IPS DF 6.9 (cell line): Measurements from ENCODE around the gene SPON1.
"Not testable (repeated sequence)": the region's sequence is repeated elsewhere in the genome, so short reads cannot be mapped to it uniquely, and the experiment has no call there.

Source experiments
- DNase-seq: peaks from one replicate; pipeline ENCODE4 v3.0.0-alpha.2; 2013; ENCODE audit warnings: low read depth, low spot score
- H3K27ac ChIP-seq: one replicate; pipeline ENCODE4 v1.5.1; 2013; ENCODE audit warnings: low read length, control low read depth
- H3K27me3 ChIP-seq: 2 replicates; pipeline ENCODE4 v1.6.1; 2013; ENCODE audit warnings: mild to moderate bottlenecking, low read length; ENCODE audit not compliant: control insufficient read depth, insufficient read depth
- H3K36me3 ChIP-seq: 2 replicates; pipeline ENCODE4 v1.6.1; 2013; ENCODE audit warnings: low read length; ENCODE audit not compliant: control insufficient read depth, insufficient read depth
- H3K4me1 ChIP-seq: 2 replicates; pipeline ENCODE4 v1.6.1; 2013; ENCODE audit warnings: low read length; ENCODE audit not compliant: control insufficient read depth, insufficient read depth
- H3K4me3 ChIP-seq: 2 replicates; pipeline ENCODE4 v1.5.1; 2013; ENCODE audit warnings: mild to moderate bottlenecking, low read length
- H3K9me3 ChIP-seq: 2 replicates; pipeline ENCODE4 v1.6.1; 2013; ENCODE audit warnings: low read length, inconsistent platforms; ENCODE audit not compliant: control insufficient read depth, insufficient read depth
- WGBS: extraction: QIAGEN DNeasy Blood & Tissue Kit; methylation state at CpG from one replicate; pipeline ENCODE4 v1.1.7; 2013; ENCODE audit warnings: mixed read lengths, missing lambda C conversion rate; ENCODE audit not compliant: insufficient read length, insufficient coverage; 5-methylcytosine and 5-hydroxymethylcytosine counted together

Gene SPON1

GRCh38 chr11:14252501-14252900 lies 290.0 kb downstream of the SPON1 start:
- WGBS = no CpG with 5 or more reads among the region's 12 CpGs
- H3K4me3 ChIP-seq, H3K9me3 ChIP-seq, H3K27ac ChIP-seq, H3K27me3 ChIP-seq, H3K4me1 ChIP-seq, H3K36me3 ChIP-seq, DNase-seq: not testable (repeated sequence)

DNA sequence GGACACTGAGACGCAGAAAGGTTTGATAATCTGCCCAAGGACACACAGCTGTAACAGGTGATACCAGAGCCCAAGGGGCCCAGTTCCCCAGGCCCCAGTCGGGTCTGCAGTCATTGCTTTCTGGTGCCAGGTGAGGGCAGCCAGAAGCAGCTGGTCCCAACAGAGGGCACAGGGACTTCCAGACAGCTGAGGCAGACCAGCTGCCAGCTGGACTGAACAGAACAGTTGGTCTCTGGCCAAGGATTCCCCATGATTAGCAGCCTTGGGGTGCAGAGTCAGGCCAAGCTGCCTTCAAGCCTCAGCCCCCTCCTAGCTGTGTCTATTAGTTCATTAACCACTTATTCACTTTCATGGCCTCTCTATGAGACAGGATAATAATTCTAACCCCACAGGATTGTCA lies 290.9 kb downstream of the SPON1 start:
- Histone ChIP-seq H3K27ac (no peak overlapping the region), H3K4me1 (0 out of 2 replicates have a peak, but pooled peaks cover 2% of the 10 kb centered on the region), H3K4me3 (no peak overlapping the region), H3K27me3 (no peaks in the 10 kb centered on the region), H3K36me3 (no peaks in the 10 kb centered on the region), H3K9me3 (no peaks in the 10 kb centered on the region)
- no peak for DNase-seq
- WGBS = no CpG with 5 or more reads among the region's 2 CpGs

DNA sequence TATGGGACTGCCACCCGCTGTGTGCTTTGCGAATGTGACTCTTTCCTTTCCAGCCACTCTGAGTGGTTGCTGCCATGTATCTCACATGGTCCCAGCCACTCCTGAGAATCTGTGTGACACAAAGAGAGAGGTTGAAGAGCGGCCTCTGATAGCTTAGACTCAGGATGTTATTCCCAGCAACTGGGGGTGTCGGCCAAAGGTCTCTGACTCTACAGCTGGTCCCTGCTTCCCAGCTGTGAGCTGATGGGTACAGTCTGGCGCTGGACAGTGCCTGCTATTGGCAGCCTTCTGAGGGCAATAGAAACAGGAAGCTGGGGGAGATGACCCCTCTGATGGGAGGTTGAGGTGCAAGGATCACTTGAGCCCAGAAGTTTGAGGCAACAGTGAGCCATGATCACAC lies 291.3 kb downstream of the SPON1 start:
- Histone ChIP-seq H3K4me1 (0 out of 2 replicates have a peak, but pooled peaks cover 2% of the 10 kb centered on the region), H3K27ac (no peak overlapping the region), H3K27me3 (no peaks in the 10 kb centered on the region), H3K9me3 (no peaks in the 10 kb centered on the region), H3K4me3 (no peak overlapping the region), H3K36me3 (no peaks in the 10 kb centered on the region)
- no CpG with 5 or more reads among the region's 5 CpGs for WGBS
- no peak for DNase-seq

- no peak overlapping the region for H3K27ac ChIP-seq
- H3K4me3 ChIP-seq = no peak overlapping the region
- no peak for DNase-seq
- no peaks in the 10 kb centered on the region for H3K27me3 ChIP-seq
- no CpG with 5 or more reads among the region's 13 CpGs for WGBS
- H3K4me1 ChIP-seq = 0 out of 2 replicates have a peak, but pooled peaks cover 2% of the 10 kb centered on the region
- no peaks in the 10 kb centered on the region for H3K36me3 ChIP-seq
- H3K9me3 ChIP-seq = no peaks in the 10 kb centered on the region
Measured at GRCh38 chr11:14254533-14255237, 292.2 kb downstream of the SPON1 start.

DNA sequence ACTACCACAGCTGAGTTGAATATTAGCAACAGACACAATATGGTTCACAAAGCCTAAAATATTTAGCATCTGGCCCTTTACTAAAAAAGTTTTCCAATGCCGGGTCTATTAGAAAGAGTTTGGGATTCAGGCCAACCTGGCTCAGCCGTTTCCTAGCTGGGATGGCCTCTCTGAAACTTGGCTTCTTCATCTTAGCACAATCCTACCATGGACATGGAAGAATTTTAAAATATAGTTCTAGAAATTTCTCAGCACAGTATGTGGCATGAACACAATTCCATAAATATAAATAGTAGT lies 292.7 kb downstream of the SPON1 start:
- no CpG with 5 or more reads among the region's 2 CpGs for WGBS
- 0 out of 2 replicates have a peak, but pooled peaks cover 2% of the 10 kb centered on the region for H3K4me1 ChIP-seq

DNA sequence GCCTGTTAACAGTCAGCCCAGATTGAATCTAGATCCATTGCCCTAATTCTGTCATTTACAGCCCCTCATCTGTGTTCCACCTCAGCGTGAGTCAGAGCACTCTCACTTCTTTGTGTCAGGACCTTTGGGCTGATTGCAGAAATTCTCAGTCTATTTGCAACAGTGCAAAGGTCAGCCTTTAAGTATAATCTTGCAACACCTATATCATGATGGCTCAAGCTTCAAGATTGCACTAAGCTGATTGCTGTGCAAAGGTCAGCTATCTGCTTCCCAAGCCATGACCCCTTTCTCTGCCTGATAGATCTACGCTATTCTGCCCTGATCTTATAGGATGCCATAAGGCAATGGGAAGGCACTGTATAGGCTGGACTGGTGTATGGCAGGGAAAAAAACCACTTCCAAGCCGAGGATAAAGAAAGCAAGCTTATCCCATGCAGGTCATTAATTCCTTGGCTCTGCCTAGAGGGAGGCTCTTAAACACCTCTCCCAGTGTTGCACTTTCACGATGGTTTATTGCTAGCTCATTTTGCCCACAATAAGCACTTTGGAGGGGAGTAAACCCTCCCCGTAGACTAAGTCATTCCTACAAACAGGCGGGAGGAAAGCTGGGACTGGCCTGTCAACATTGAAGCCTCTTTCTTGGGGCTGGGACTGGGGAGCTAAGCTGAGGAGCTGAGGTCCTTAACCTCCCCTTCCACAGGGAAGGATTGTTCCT lies 295.9 kb downstream of the SPON1 start:
- Histone ChIP-seq H3K9me3 (no peaks in the 10 kb centered on the region), H3K4me3 (no peak overlapping the region), H3K36me3 (no peaks in the 10 kb centered on the region), H3K27ac (no peak overlapping the region), H3K4me1 (0 out of 2 replicates have a peak, but pooled peaks cover 2% of the 10 kb centered on the region), H3K27me3 (no peaks in the 10 kb centered on the region)
- WGBS = no CpG with 5 or more reads among the region's 6 CpGs
- DNase-seq = no peak

More for the DNA sequence above, 292.7 kb downstream of the SPON1 start:
- no peaks in the 10 kb centered on the region for H3K9me3 ChIP-seq
- no peak overlapping the region for H3K4me3 ChIP-seq
- H3K27ac ChIP-seq = no peak overlapping the region
- H3K27me3 ChIP-seq = no peaks in the 10 kb centered on the region
- no peaks in the 10 kb centered on the region for H3K36me3 ChIP-seq
- DNase-seq = no peak

GRCh38 chr11:14259186-14259784 lies 296.8 kb downstream of the SPON1 start:
- no CpG with 5 or more reads among the region's 38 CpGs for WGBS
- Histone ChIP-seq H3K9me3 (no peaks in the 10 kb centered on the region), H3K36me3 (no peaks in the 10 kb centered on the region), H3K4me3 (no peak overlapping the region; the same call in 1 of the 2 replicates), H3K27me3 (no peaks in the 10 kb centered on the region), H3K4me1 (0 out of 2 replicates have a peak, but pooled peaks cover 2% of the 10 kb centered on the region), H3K27ac (no peak overlapping the region)
- no peak for DNase-seq

DNA sequence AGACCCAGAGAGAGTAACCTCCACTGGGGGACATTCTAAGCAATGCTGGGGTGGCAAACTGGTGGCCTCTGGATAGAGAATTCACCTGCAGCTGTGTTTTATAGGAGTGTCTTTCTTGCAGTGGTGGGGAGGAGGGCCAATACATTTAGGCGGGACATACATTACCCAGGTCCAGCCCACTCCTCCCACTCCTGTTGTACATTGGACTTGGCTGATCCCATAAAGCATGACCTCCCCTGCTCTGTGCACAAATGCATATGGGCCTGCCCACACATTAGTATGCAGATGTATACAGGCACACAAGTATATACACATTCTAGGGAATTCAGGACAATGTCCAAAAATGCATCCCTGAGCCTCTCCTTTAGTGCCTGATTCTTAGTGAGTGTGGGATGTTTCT lies 297.4 kb downstream of the SPON1 start:
- WGBS = no CpG with 5 or more reads among the region's 1 CpG
- Histone ChIP-seq H3K4me3 (no peak overlapping the region), H3K36me3 (no peaks in the 10 kb centered on the region), H3K27ac (no peak overlapping the region), H3K4me1 (0 out of 2 replicates have a peak, but pooled peaks cover 2% of the 10 kb centered on the region), H3K9me3 (no peaks in the 10 kb centered on the region), H3K27me3 (no peaks in the 10 kb centered on the region)
- DNase-seq = no peak

GRCh38 chr11:14261066-14261465 lies 298.5 kb downstream of the SPON1 start:
- Histone ChIP-seq H3K9me3 (no peaks in the 10 kb centered on the region), H3K4me3 (no peak overlapping the region), H3K36me3 (peaks cover 3% of the 10 kb centered on the region; the same call in 1 of the 2 replicates), H3K4me1 (0 out of 2 replicates have a peak, but pooled peaks cover 2% of the 10 kb centered on the region), H3K27me3 (no peaks in the 10 kb centered on the region), H3K27ac (no peak overlapping the region)
- WGBS = no CpG with 5 or more reads among the region's 4 CpGs
- no peak for DNase-seq

- WGBS = no CpG with 5 or more reads among the region's 8 CpGs
- Histone ChIP-seq H3K27ac (no peak overlapping the region), H3K9me3 (no peaks in the 10 kb centered on the region), H3K4me1 (0 out of 2 replicates have a peak, but pooled peaks cover 2% of the 10 kb centered on the region), H3K36me3 (peaks cover 3% of the 10 kb centered on the region; the same call in 1 of the 2 replicates), H3K27me3 (no peaks in the 10 kb centered on the region), H3K4me3 (no peak overlapping the region)
- no peak for DNase-seq
Measured at GRCh38 chr11:14262271-14262846, 299.8 kb downstream of the SPON1 start.
